Uterus (tissue), 4 donors: ENCODE results near the gene OSBPL8. TPM values are rescaled to one million over a fixed set of nuclear protein-coding genes. Genes with fewer than 3 reads are reported as not detected.
A peak's percentile ranks its signal among the peaks of the same experiment; 100 is the strongest.

Experiments
- DNase-seq, 2 donors: peaks; one replicate each; pipeline ENCODE4 v3.0.0-alpha.2; 2019 to 2020
- H3K27ac ChIP-seq, 2 donors: fragments of 200-600 bp; sonication (generic); 1 replicate in 1 of 2; 2 replicates in 1 of 2; pipeline ENCODE4 v1.5.1; 2016 to 2018
- H3K27me3 ChIP-seq, 2 donors: fragments of 200-600 bp; sonication (generic); one replicate each; pipeline ENCODE4 v1.5.1; 2018 to 2019; ENCODE audit warnings: control low read depth in 1 of 2
- H3K36me3 ChIP-seq, 2 donors: fragments of 200-600 bp; sonication (generic); one replicate each; pipeline ENCODE4 v1.5.1; 2019; ENCODE audit warnings: control low read depth in 1 of 2
- H3K4me1 ChIP-seq, 2 donors: fragments of 200-600 bp; sonication (generic); one replicate each; pipeline ENCODE4 v1.5.1; 2018 to 2019; ENCODE audit warnings: control low read depth in 1 of 2
- H3K4me3 ChIP-seq, 2 donors: fragments of 200-600 bp; sonication (generic); 1 replicate in 1 of 2; 2 replicates in 1 of 2; pipeline ENCODE4 v1.5.1; 2018 to 2019; ENCODE audit warnings: mild to moderate bottlenecking in 1 of 2
- H3K9me3 ChIP-seq, 2 donors: fragments of 200-600 bp; sonication (generic); one replicate each; pipeline ENCODE4 v1.5.1; 2019; ENCODE audit warnings: control low read depth in 1 of 2
- CTCF ChIP-seq, 4 experiments: fragments of 200-600 bp in 2 of 4; fragments of 450-650 bp in 2 of 4; sonication (generic) in 2 of 4; IDR thresholded peaks; one replicate each; pipeline ENCODE4 v1.5.1; 2016 to 2019; ENCODE audit warnings: antibody characterized with exemption in 4 of 4, mild to moderate bottlenecking in 2 of 4, moderate library complexity in 1 of 4
- POLR2A ChIP-seq, 2 donors: fragments of 450-650 bp; IDR thresholded peaks; one replicate each; pipeline ENCODE4 v1.6.1; 2016; ENCODE audit warnings: antibody characterized with exemption in 2 of 2, mild to moderate bottlenecking in 1 of 2, moderate library complexity in 1 of 2
- intact Hi-C: fragments of 100-400 bp; cut with DNase I; formaldehyde crosslinking; loops from one replicate; pipeline ENCODE4 v1.15.1; 2023; ENCODE audit warnings: low total_unique reads
- total RNA-seq, 4 donors: library from RNA; depleted of rRNA in 3 of 4; stranded (reverse); fragments of >200 nt in 3 of 4; gene quantifications; one replicate each; pipeline versions ENCODE4 v1.1.0 to v1.2.4, GENCODE V29; 2014 to 2023
- donor health status: DM: yes; HTN: yes; CAD: no.

The OSBPL8 gene
- total RNA-seq, 4 donors from 2014 or later = 22.0 to 131 (median 69.3) TPM

DNA sequence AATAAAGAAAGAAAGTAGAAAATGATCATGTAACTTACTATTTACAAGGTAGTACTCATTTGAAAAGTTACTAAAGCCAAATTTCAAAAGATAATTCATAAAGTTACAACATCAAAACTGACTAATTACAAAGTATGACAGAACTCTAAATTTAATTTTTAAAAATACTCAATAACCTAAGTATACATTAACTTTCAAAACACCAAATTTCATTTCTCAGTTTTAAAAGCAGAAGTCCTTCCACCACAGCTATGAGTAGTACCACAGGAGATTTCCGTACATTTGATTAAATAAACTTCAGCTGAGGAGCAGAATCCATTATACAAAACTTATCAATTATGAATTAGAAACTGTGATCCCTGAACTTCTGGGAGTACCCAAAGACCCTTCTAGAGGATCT, 110.6 kb downstream of the OSBPL8 start:
- intact Hi-C loops = no loop called here
- Histone ChIP-seq H3K4me3 (no peak overlapping the region), H3K27me3 (no peaks in the 10 kb centered on the region), H3K36me3 (no peaks in the 10 kb centered on the region), H3K27ac (peak overlapping the region in 1 of 2 donors; percentile 18), H3K9me3 (no peaks in the 10 kb centered on the region), H3K4me1 (peaks cover 0 to 7% of the 10 kb centered on the region in 2 donors)
- no peak for DNase-seq
- TF ChIP-seq POLR2A (IDR thresholded peaks at IDR 0.05) (no peak), CTCF (IDR thresholded peaks at IDR 0.05) (no peak)

- no peaks in the 10 kb centered on the region for H3K9me3 ChIP-seq
- no peak overlapping the region for H3K27ac ChIP-seq
- TF ChIP-seq CTCF (IDR thresholded peaks at IDR 0.05) (no peak), POLR2A (IDR thresholded peaks at IDR 0.05) (no peak)
- no peak for DNase-seq
- H3K4me1 ChIP-seq = peaks cover 0 to 7% of the 10 kb centered on the region in 2 donors
- no peak overlapping the region for H3K4me3 ChIP-seq
- no peaks in the 10 kb centered on the region for H3K27me3 ChIP-seq
- H3K36me3 ChIP-seq = no peaks in the 10 kb centered on the region
- intact Hi-C loops = no loop called here
Observed at GRCh38 chr12:76446090-76446489, 113.5 kb downstream of the OSBPL8 start.

DNA sequence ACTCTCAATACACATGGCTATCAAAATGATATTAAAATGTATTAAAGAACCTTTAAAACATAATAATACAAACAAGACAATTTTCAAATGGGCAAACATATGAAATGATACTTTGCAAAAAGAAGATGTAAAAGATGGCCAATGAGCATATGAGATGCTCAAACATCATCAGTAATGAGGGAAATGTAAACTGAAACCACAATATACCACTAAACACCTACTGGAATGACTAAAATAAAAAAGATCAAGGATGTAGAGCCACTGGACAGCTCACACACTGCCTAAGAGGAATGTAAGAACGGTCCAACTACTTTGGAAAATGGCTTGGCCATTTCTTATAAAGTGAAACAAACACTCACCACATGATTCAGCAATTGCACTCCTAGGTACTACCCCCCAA, 114.1 kb downstream of the OSBPL8 start:
- no peaks in the 10 kb centered on the region for H3K27me3 ChIP-seq
- peaks cover 0 to 7% of the 10 kb centered on the region in 2 donors for H3K4me1 ChIP-seq
- TF ChIP-seq POLR2A (IDR thresholded peaks at IDR 0.05) = no peak
- no peak for TF ChIP-seq CTCF (IDR thresholded peaks at IDR 0.05)
- DNase-seq = no peak
- intact Hi-C loops = no loop called here
- H3K36me3 ChIP-seq = no peaks in the 10 kb centered on the region
- no peak overlapping the region for H3K4me3 ChIP-seq
- no peak overlapping the region for H3K27ac ChIP-seq
- H3K9me3 ChIP-seq = no peaks in the 10 kb centered on the region

- Histone ChIP-seq H3K27me3 (no peaks in the 10 kb centered on the region), H3K9me3 (no peaks in the 10 kb centered on the region), H3K36me3 (no peaks in the 10 kb centered on the region), H3K27ac (no peak overlapping the region), H3K4me3 (no peak overlapping the region), H3K4me1 (peaks cover 0 to 7% of the 10 kb centered on the region in 2 donors)
- intact Hi-C loops = no loop called here
- no peak for DNase-seq
- TF ChIP-seq POLR2A (IDR thresholded peaks at IDR 0.05) = no peak
- TF ChIP-seq CTCF (IDR thresholded peaks at IDR 0.05) = no peak
Observed at GRCh38 chr12:76444408-76444984, 115.1 kb downstream of the OSBPL8 start.

GRCh38 chr12:76441016-76441415, 118.6 kb downstream of the OSBPL8 start:
- no peak overlapping the region for H3K27ac ChIP-seq
- intact Hi-C loops = no loop called here
- no peaks in the 10 kb centered on the region for H3K9me3 ChIP-seq
- no peak for DNase-seq
- no peaks in the 10 kb centered on the region for H3K36me3 ChIP-seq
- H3K4me1 ChIP-seq = peaks cover 0 to 7% of the 10 kb centered on the region in 2 donors
- no peak overlapping the region for H3K4me3 ChIP-seq
- TF ChIP-seq POLR2A (IDR thresholded peaks at IDR 0.05) = no peak
- TF ChIP-seq CTCF (IDR thresholded peaks at IDR 0.05) = no peak
- H3K27me3 ChIP-seq = no peaks in the 10 kb centered on the region
